ENCODE results near the gene ATF4.
A peak's percentile ranks its signal among the peaks of the same experiment; 100 is the strongest.

The ATF4 gene

DNA sequence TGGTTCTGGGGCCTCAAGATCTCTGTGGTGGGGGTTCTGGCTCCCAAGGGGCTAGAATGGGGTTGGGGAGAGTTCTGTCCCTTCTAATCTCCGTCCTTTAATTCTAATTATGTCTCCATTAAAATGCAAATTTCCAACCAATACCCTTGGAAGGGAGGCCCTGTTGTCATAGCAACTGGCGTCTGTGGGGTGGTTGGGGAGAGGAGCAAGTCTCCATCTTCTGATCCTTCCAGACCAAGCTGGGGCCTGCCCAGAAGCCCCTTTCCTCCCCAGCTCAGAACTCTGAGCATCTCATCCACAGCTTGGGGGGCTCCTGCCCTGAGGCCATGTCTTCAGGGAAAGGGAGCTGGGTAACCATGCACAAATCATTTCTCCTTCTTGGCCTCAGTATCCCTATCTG, 17.6 kb downstream of the ATF4 start:
- H3K27ac ChIP-seq (ENCODE audit: low read length): no peak overlapping the region
- TF ChIP-seq EZH2 (optimal IDR thresholded peaks at IDR 0.05; ENCODE audit: low read depth, low read length) (no peak), EZH2phosphoT487 (IDR thresholded peaks at IDR 0.05; ENCODE audit: low read length) (no peak)
- TF ChIP-seq, protein P1, sequence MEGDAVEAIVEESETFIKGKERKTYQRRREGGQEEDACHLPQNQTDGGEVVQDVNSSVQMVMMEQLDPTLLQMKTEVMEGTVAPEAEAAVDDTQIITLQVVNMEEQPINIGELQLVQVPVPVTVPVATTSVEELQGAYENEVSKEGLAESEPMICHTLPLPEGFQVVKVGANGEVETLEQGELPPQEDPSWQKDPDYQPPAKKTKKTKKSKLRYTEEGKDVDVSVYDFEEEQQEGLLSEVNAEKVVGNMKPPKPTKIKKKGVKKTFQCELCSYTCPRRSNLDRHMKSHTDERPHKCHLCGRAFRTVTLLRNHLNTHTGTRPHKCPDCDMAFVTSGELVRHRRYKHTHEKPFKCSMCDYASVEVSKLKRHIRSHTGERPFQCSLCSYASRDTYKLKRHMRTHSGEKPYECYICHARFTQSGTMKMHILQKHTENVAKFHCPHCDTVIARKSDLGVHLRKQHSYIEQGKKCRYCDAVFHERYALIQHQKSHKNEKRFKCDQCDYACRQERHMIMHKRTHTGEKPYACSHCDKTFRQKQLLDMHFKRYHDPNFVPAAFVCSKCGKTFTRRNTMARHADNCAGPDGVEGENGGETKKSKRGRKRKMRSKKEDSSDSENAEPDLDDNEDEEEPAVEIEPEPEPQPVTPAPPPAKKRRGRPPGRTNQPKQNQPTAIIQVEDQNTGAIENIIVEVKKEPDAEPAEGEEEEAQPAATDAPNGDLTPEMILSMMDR (IDR thresholded peaks at IDR 0.05; ENCODE audit: low read length): no peak
- H3K36me3 ChIP-seq (replicated peaks; ENCODE audit: insufficient read depth, low read length): no peaks in the 10 kb centered on the region
- H3K9ac ChIP-seq (ENCODE audit: low read length): no peak overlapping the region
- H4K20me1 ChIP-seq (ENCODE audit: insufficient read depth, low read length): no peaks in the 10 kb centered on the region
- H3K4me1 ChIP-seq (ENCODE audit: low read length): peaks cover 4% of the 10 kb centered on the region; the same call in 1 of the 2 replicates
- H3F3A ChIP-seq (ENCODE audit: insufficient read depth, low read length): no peaks in the 10 kb centered on the region
- H3K27me3 ChIP-seq (replicated peaks; ENCODE audit: insufficient read depth, low read length): no peaks in the 10 kb centered on the region; the same call in 1 of the 2 replicates
- no peak overlapping the region for H2AFZ ChIP-seq (ENCODE audit: low read length)
- no peak overlapping the region for H3K4me2 ChIP-seq (ENCODE audit: low read depth, low read length)
- no peaks in the 10 kb centered on the region for H3K9me2 ChIP-seq (replicated peaks; ENCODE audit: insufficient read depth, low read length)
- no peaks in the 10 kb centered on the region for H3K79me2 ChIP-seq (ENCODE audit: low read length)
- DNase-seq: no peak
- H3K9me3 ChIP-seq (replicated peaks; ENCODE audit: insufficient read depth, low read length): no peaks in the 10 kb centered on the region
- H3K4me3 ChIP-seq (ENCODE audit: low read length): no peak overlapping the region

DNA sequence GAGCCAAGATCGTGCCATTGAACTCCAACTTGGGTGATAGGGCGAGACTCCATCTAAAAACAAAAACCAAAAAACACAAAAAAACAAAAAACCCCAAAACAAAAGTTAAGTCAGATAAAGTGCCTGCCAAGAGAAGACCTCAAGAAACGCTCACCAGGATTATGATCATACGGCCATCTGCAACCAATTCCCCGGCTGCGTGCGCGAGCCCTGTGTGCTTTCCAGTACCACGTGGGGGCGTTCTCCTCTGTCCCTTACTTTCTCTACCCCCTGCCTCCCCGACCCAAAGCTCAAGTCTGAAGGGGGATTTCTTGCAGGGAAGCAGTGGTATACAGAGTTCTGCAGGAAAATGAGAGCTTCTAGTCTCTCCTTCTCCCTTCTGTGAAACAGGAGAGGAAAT, 22.7 kb downstream of the ATF4 start:
- Histone ChIP-seq H3K4me3 (ENCODE audit: low read length) (no peak overlapping the region), H3K4me1 (ENCODE audit: low read length) (0 out of 2 replicates have a peak, but pooled peaks cover 5% of the 10 kb centered on the region), H3F3A (ENCODE audit: insufficient read depth, low read length) (0 out of 2 replicates have a peak, but pooled peaks cover 4% of the 10 kb centered on the region), H3K9me2 (replicated peaks; ENCODE audit: insufficient read depth, low read length) (no peaks in the 10 kb centered on the region), H4K20me1 (ENCODE audit: insufficient read depth, low read length) (no peaks in the 10 kb centered on the region), H2AFZ (ENCODE audit: low read length) (no peak overlapping the region), H3K9ac (ENCODE audit: low read length) (no peak overlapping the region), H3K9me3 (replicated peaks; ENCODE audit: insufficient read depth, low read length) (no peaks in the 10 kb centered on the region), H3K27me3 (replicated peaks; ENCODE audit: insufficient read depth, low read length) (peaks cover 14% of the 10 kb centered on the region), H3K27ac (ENCODE audit: low read length) (no peak overlapping the region), H3K79me2 (ENCODE audit: low read length) (no peaks in the 10 kb centered on the region), H3K36me3 (replicated peaks; ENCODE audit: insufficient read depth, low read length) (no peaks in the 10 kb centered on the region), H3K4me2 (ENCODE audit: low read depth, low read length) (no peak overlapping the region)
- TF ChIP-seq, protein P1 (IDR thresholded peaks at IDR 0.05; ENCODE audit: low read length): peak; percentile 41
- no peak for TF ChIP-seq EZH2 (optimal IDR thresholded peaks at IDR 0.05; ENCODE audit: low read depth, low read length)
- no peak for DNase-seq

DNA sequence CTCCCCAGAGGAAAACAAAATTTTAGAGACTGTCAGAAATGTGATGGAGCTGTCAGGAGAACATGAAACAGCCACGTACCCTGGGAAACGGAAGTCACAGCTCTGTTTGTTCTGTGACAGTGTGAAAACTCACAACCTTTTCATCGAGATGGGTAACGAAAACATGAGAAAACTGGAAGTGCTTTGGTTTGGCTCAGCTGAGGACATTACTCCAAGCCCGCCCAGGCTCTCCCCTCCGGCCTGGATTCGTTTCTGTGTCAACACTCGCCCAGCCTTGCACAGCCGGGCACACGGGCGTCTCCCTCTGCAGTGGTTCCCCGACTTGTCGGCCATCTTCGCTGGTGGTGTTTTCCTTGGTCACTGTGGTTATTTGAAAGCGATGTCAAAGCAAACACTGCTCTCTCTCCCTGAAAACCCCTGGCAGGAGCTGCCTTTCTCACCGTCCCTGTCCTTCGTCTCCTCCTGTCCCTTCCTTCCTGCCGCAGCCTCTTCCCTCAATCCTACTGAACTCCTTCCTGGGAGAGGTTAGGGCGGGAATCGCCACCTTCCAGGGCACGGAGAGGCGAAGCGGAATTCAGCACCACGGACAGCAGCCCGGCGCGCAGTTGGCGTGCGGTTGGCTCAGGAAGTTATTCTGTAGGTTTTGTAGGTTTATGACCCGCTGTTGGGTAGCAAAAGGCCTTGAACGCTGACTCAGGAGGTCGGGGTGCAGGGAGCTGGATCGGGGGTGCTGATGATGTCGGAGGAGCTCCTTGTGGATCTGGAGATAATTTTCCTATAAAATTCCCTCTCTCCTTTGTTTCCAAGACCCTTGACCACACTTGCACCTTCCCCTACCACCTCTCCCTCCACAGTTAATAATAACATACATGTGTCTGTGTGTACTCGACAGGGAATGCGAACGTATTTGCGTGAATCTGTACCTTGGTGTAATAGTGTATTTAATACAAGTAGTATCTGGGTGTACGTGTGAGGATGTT, 25.3 kb downstream of the ATF4 start:
- no peaks in the 10 kb centered on the region for H4K20me1 ChIP-seq (ENCODE audit: insufficient read depth, low read length)
- H3K36me3 ChIP-seq (replicated peaks; ENCODE audit: insufficient read depth, low read length): no peaks in the 10 kb centered on the region
- H3K4me1 ChIP-seq (ENCODE audit: low read length): 0 out of 2 replicates have a peak, but pooled peaks cover 5% of the 10 kb centered on the region
- no peaks in the 10 kb centered on the region for H3K79me2 ChIP-seq (ENCODE audit: low read length)
- H3K4me2 ChIP-seq (ENCODE audit: low read depth, low read length): no peak overlapping the region
- no peak overlapping the region for H3K4me3 ChIP-seq (ENCODE audit: low read length)
- no peak for TF ChIP-seq EZH2 (optimal IDR thresholded peaks at IDR 0.05; ENCODE audit: low read depth, low read length)
- TF ChIP-seq, protein P1 (IDR thresholded peaks at IDR 0.05; ENCODE audit: low read length): no peak
- no peak for TF ChIP-seq EZH2phosphoT487 (IDR thresholded peaks at IDR 0.05; ENCODE audit: low read length)
- H3K9ac ChIP-seq (ENCODE audit: low read length): no peak overlapping the region
- H3K27ac ChIP-seq (ENCODE audit: low read length): no peak overlapping the region
- peaks cover 17% of the 10 kb centered on the region for H3K27me3 ChIP-seq (replicated peaks; ENCODE audit: insufficient read depth, low read length)
- DNase-seq: no peak
- H2AFZ ChIP-seq (ENCODE audit: low read length): no peak overlapping the region
- H3K9me3 ChIP-seq (replicated peaks; ENCODE audit: insufficient read depth, low read length): no peaks in the 10 kb centered on the region
- H3K9me2 ChIP-seq (replicated peaks; ENCODE audit: insufficient read depth, low read length): no peaks in the 10 kb centered on the region
- 0 out of 2 replicates have a peak, but pooled peaks cover 4% of the 10 kb centered on the region for H3F3A ChIP-seq (ENCODE audit: insufficient read depth, low read length)

Measured in MM.1S (cell line).